Measurements from ENCODE around the gene TOLLIP. TPM values are rescaled to one million over a fixed set of nuclear protein-coding genes. Genes with fewer than 3 reads are reported as not detected.

TOLLIP gene
- total RNA-seq, 1 experiment from 2014 or later: 78.3 TPM

GRCh38 chr11:1333860-1334259 lies 24.4 kb upstream of the TOLLIP start:
- no peak overlapping the region for H3K4me3 Mint-ChIP-seq (ENCODE audit: unreplicated experiment)

GRCh38 chr11:1333091-1333772 lies 23.8 kb upstream of the TOLLIP start:
- Histone ChIP-seq H3K9me3 (peaks cover 3% of the 10 kb centered on the region; the same call in 1 of the 2 replicates), H3K4me3 (ENCODE audit: low read depth, low read length) (no peak overlapping the region), H3K4me1 (peaks cover 19% of the 10 kb centered on the region), H3K27me3 (replicated peaks; ENCODE audit: control insufficient read depth, insufficient read depth, low read length) (no peaks in the 10 kb centered on the region), H3K36me3 (ENCODE audit: control insufficient read depth, insufficient read depth, low read length) (no peaks in the 10 kb centered on the region)
- no peak overlapping the region for H3K27ac Mint-ChIP-seq (ENCODE audit: unreplicated experiment)
- ChIA-PET CTCF (interaction anchor here (0.8 kb wide), 1 partner anchor 319 kb away, joined by 3 read pairs; no protein-coding TSS in a partner anchor), POLR2A (no interaction called here)
- peaks cover 8% of the 10 kb centered on the region for H3K4me1 Mint-ChIP-seq (ENCODE audit: low read depth, unreplicated experiment)
- TF ChIP-seq CTCF (IDR thresholded peaks at IDR 0.05; ENCODE audit: insufficient read depth in 1 of 2, low read depth in 1 of 2, low read length in 1 of 2, severe bottlenecking in 1 of 2, unreplicated experiment in 1 of 2): no peak
- H3K27me3 Mint-ChIP-seq (ENCODE audit: insufficient read depth, unreplicated experiment): peaks cover 3% of the 10 kb centered on the region
- peaks cover 17% of the 10 kb centered on the region for H3K9me3 Mint-ChIP-seq (ENCODE audit: unreplicated experiment)
- H3K4me3 Mint-ChIP-seq (ENCODE audit: unreplicated experiment): no peak overlapping the region
- no peak for DNase-seq
- BruUV-seq (replicated peaks): no TSS peak
- H3K36me3 Mint-ChIP-seq (ENCODE audit: insufficient read depth, unreplicated experiment): peaks cover 8% of the 10 kb centered on the region
- intact Hi-C loops (cut with micrococcal nuclease; ENCODE audit: unreplicated experiment): no loop called here

More at GRCh38 chr11:1333860-1334259, 24.4 kb upstream of the TOLLIP start:
- H3K27me3 Mint-ChIP-seq (ENCODE audit: insufficient read depth, unreplicated experiment): peaks cover 3% of the 10 kb centered on the region
- BruUV-seq (replicated peaks): no TSS peak
- H3K4me3 ChIP-seq (ENCODE audit: low read depth, low read length): no peak overlapping the region
- intact Hi-C loops (cut with micrococcal nuclease; ENCODE audit: unreplicated experiment): no loop called here
- no peak overlapping the region for H3K27ac Mint-ChIP-seq (ENCODE audit: unreplicated experiment)
- TF ChIP-seq CTCF (IDR thresholded peaks at IDR 0.05; ENCODE audit: insufficient read depth in 1 of 2, low read depth in 1 of 2, low read length in 1 of 2, severe bottlenecking in 1 of 2, unreplicated experiment in 1 of 2): no peak
- H3K9me3 ChIP-seq: peaks cover 3% of the 10 kb centered on the region; the same call in 1 of the 2 replicates
- peaks cover 11% of the 10 kb centered on the region for H3K36me3 Mint-ChIP-seq (ENCODE audit: insufficient read depth, unreplicated experiment)
- DNase-seq: no peak
- peaks cover 19% of the 10 kb centered on the region for H3K4me1 ChIP-seq
- H3K4me1 Mint-ChIP-seq (ENCODE audit: low read depth, unreplicated experiment): peaks cover 8% of the 10 kb centered on the region
- no peaks in the 10 kb centered on the region for H3K27me3 ChIP-seq (replicated peaks; ENCODE audit: control insufficient read depth, insufficient read depth, low read length)
- H3K36me3 ChIP-seq (ENCODE audit: control insufficient read depth, insufficient read depth, low read length): no peaks in the 10 kb centered on the region
- ChIA-PET CTCF (interaction anchor here (0.8 kb wide), 1 partner anchor 319 kb away, joined by 3 read pairs; no protein-coding TSS in a partner anchor), POLR2A (no interaction called here)
- H3K9me3 Mint-ChIP-seq (ENCODE audit: unreplicated experiment): peaks cover 19% of the 10 kb centered on the region

GRCh38 chr11:1330473-1330872 lies 21.0 kb upstream of the TOLLIP start:
- intact Hi-C loops (cut with micrococcal nuclease; ENCODE audit: unreplicated experiment): no loop called here
- BruUV-seq (replicated peaks): no TSS peak
- CTCF ChIA-PET: no interaction called here

More at GRCh38 chr11:1330473-1330872, 21.0 kb upstream of the TOLLIP start:
- Mint-ChIP-seq H3K36me3 (ENCODE audit: insufficient read depth, unreplicated experiment) (no peaks in the 10 kb centered on the region), H3K27ac (ENCODE audit: unreplicated experiment) (no peak overlapping the region), H3K9me3 (ENCODE audit: unreplicated experiment) (peaks cover 8% of the 10 kb centered on the region), H3K4me3 (ENCODE audit: unreplicated experiment) (no peak overlapping the region), H3K27me3 (ENCODE audit: insufficient read depth, unreplicated experiment) (no peaks in the 10 kb centered on the region), H3K4me1 (ENCODE audit: low read depth, unreplicated experiment) (peaks cover 7% of the 10 kb centered on the region)
- POLR2A ChIA-PET: no interaction called here
- no peak for TF ChIP-seq CTCF (IDR thresholded peaks at IDR 0.05; ENCODE audit: insufficient read depth in 1 of 2, low read depth in 1 of 2, low read length in 1 of 2, severe bottlenecking in 1 of 2, unreplicated experiment in 1 of 2)
- no peak for DNase-seq
- H3K4me1 ChIP-seq: peaks cover 14% of the 10 kb centered on the region
- H3K36me3 ChIP-seq (ENCODE audit: control insufficient read depth, insufficient read depth, low read length): no peaks in the 10 kb centered on the region
- no peaks in the 10 kb centered on the region for H3K27me3 ChIP-seq (replicated peaks; ENCODE audit: control insufficient read depth, insufficient read depth, low read length)
- peaks cover 9% of the 10 kb centered on the region for H3K9me3 ChIP-seq
- no peak overlapping the region for H3K4me3 ChIP-seq (ENCODE audit: low read depth, low read length)

Data from Caco-2 (cell line).